Hepatocyte (in vitro differentiated cells): ENCODE measurements around the gene GNB2. TPM values are rescaled to one million over a fixed set of nuclear protein-coding genes. Genes with fewer than 3 reads are reported as not detected.

Experiments used
- DNase-seq: peaks from one replicate; pipeline ENCODE4 v3.0.0-alpha.2; 2016; ENCODE audit warnings: low spot score
- H2AFZ ChIP-seq: fragments of 200-600 bp; sonication (generic); 2 replicates; pipeline ENCODE4 v1.6.0; 2016; ENCODE audit warnings: antibody characterized with exemption, mild to moderate bottlenecking
- H3K27ac ChIP-seq: fragments of 200-600 bp; sonication (generic); 2 replicates; pipeline ENCODE4 v1.5.1; 2016; ENCODE audit warnings: mild to moderate bottlenecking
- H3K27me3 ChIP-seq: fragments of 200-600 bp; sonication (generic); 2 replicates; pipeline ENCODE4 v1.6.1; 2016
- H3K36me3 ChIP-seq: fragments of 200-600 bp; sonication (generic); replicated peaks from 2 replicates; pipeline ENCODE4 v1.5.1; 2016; ENCODE audit warnings: low read depth; ENCODE audit not compliant: insufficient read depth
- H3K4me1 ChIP-seq: fragments of 200-600 bp; sonication (generic); 2 replicates; pipeline ENCODE4 v1.5.1; 2016; ENCODE audit warnings: mild to moderate bottlenecking, moderate library complexity; ENCODE audit not compliant: insufficient read depth
- H3K4me2 ChIP-seq: fragments of 200-600 bp; sonication (generic); 2 replicates; pipeline ENCODE4 v1.6.0; 2016
- H3K4me3 ChIP-seq: fragments of 200-600 bp; sonication (generic); 2 replicates; pipeline ENCODE4 v1.5.1; 2016; ENCODE audit warnings: mild to moderate bottlenecking
- H3K79me2 ChIP-seq: fragments of 200-600 bp; sonication (generic); 2 replicates; pipeline ENCODE4 v1.6.0; 2017; ENCODE audit warnings: mild to moderate bottlenecking
- H3K9me2 ChIP-seq: fragments of 200-600 bp; sonication (generic); replicated peaks from 2 replicates; pipeline ENCODE4 v1.6.0; 2017; ENCODE audit warnings: mild to moderate bottlenecking; ENCODE audit not compliant: insufficient read depth
- H3K9me3 ChIP-seq: fragments of 200-600 bp; sonication (generic); 2 replicates; pipeline ENCODE4 v1.5.1; 2016; ENCODE audit warnings: low read depth, mild to moderate bottlenecking
- H4K20me1 ChIP-seq: fragments of 200-600 bp; sonication (generic); 2 replicates; pipeline ENCODE4 v1.6.0; 2016; ENCODE audit warnings: mild to moderate bottlenecking; ENCODE audit not compliant: insufficient read depth, poor library complexity, severe bottlenecking
- CTCF ChIP-seq: fragments of 200-600 bp; sonication (generic); IDR thresholded peaks from 2 replicates; pipeline ENCODE4 v1.5.1; 2016; ENCODE audit warnings: antibody characterized with exemption, mild to moderate bottlenecking; ENCODE audit not compliant: poor library complexity
- EZH2 ChIP-seq: fragments of 200-600 bp; sonication (generic); IDR thresholded peaks from 2 replicates; pipeline ENCODE4 v1.6.1; 2016; ENCODE audit warnings: antibody characterized with exemption, mild to moderate bottlenecking, borderline replicate concordance
- EZH2phosphoT487 ChIP-seq: fragments of 200-600 bp; sonication (generic); IDR thresholded peaks from one replicate; pipeline ENCODE4 v1.6.1; 2018; ENCODE audit warnings: antibody characterized with exemption, mild to moderate bottlenecking, low read depth, moderate library complexity; ENCODE audit not compliant: unreplicated experiment, severe bottlenecking
- WGBS: methylation state at CpG from one replicate; pipeline ENCODE4 v1.1.6; 2016; ENCODE audit warnings: low lambda C conversion rate; ENCODE audit errors: missing lambda C conversion rate; 5-methylcytosine and 5-hydroxymethylcytosine counted together
- polyA plus RNA-seq: library from polyadenylated mRNA; unstranded; fragments of >200 nt; fragmentation: Nextera tagmentation; extraction: Ambion mirVana; gene quantifications from 2 replicates; pipeline ENCODE4 v1.2.1, GENCODE V29; 2016
- total RNA-seq: library from RNA; depleted of rRNA; stranded (reverse); fragments of >200 nt; gene quantifications from 2 replicates; pipeline ENCODE4 v1.2.3, GENCODE V29; 2014

Gene GNB2
- total and polyA plus RNA-seq, 2 experiments from 2014 or later, result 111 to 204 TPM

- Histone ChIP-seq H3K27ac (no peak overlapping the region), H4K20me1 (no peaks in the 10 kb centered on the region), H3K9me3 (no peaks in the 10 kb centered on the region), H3K27me3 (peaks cover 7% of the 10 kb centered on the region), H3K9me2 (no peaks in the 10 kb centered on the region), H3K4me1 (peaks cover 8% of the 10 kb centered on the region), H3K79me2 (no peaks in the 10 kb centered on the region), H3K4me3 (no peak overlapping the region), H2AFZ (no peak overlapping the region), H3K4me2 (no peak overlapping the region), H3K36me3 (no peaks in the 10 kb centered on the region)
- 96% methylated on average over 4 of the region's 4 CpGs for WGBS
- DNase-seq, result no peak
- no peak for TF ChIP-seq EZH2
- no peak for TF ChIP-seq EZH2phosphoT487
- TF ChIP-seq CTCF, result no peak
Observed at GRCh38 chr7:100630066-100630465, 43.5 kb upstream of the GNB2 start.

- TF ChIP-seq EZH2 (peak; percentile 65), CTCF (peak; percentile 41), EZH2phosphoT487 (no peak)
- peak overlapping the region; percentile 98 for H3K4me2 ChIP-seq
- no peak overlapping the region for H3K27ac ChIP-seq
- no peaks in the 10 kb centered on the region for H3K9me3 ChIP-seq
- H3K9me2 ChIP-seq, result no peaks in the 10 kb centered on the region
- WGBS, result 3% methylated on average over 61 of the region's 72 CpGs
- H2AFZ ChIP-seq, result peak overlapping the region; percentile 77
- peaks cover 6% of the 10 kb centered on the region for H3K4me1 ChIP-seq
- DNase-seq, result peak; percentile 73
- peaks cover 7% of the 10 kb centered on the region for H3K27me3 ChIP-seq
- peak overlapping the region; percentile 31 for H3K4me3 ChIP-seq
- no peaks in the 10 kb centered on the region for H3K36me3 ChIP-seq
- H3K79me2 ChIP-seq, result no peaks in the 10 kb centered on the region
- no peaks in the 10 kb centered on the region for H4K20me1 ChIP-seq
Observed at GRCh38 chr7:100632951-100633717, 40.4 kb upstream of the GNB2 start.

- Histone ChIP-seq H3K4me2 (no peak overlapping the region), H4K20me1 (no peaks in the 10 kb centered on the region), H3K9me3 (no peaks in the 10 kb centered on the region), H3K27me3 (no peaks in the 10 kb centered on the region), H3K36me3 (no peaks in the 10 kb centered on the region), H3K79me2 (no peaks in the 10 kb centered on the region), H3K9me2 (no peaks in the 10 kb centered on the region), H3K27ac (no peak overlapping the region), H2AFZ (no peak overlapping the region), H3K4me1 (no peaks in the 10 kb centered on the region), H3K4me3 (no peak overlapping the region)
- no peak for DNase-seq
- TF ChIP-seq EZH2, result no peak
- no peak for TF ChIP-seq CTCF
- 88% methylated on average over 17 of the region's 17 CpGs for WGBS
Observed at GRCh38 chr7:100639995-100640516, 33.5 kb upstream of the GNB2 start.
